Stomach (tissue), 4 donors: Measurements from ENCODE around the gene BRD3.

Source experiments
- POLR2A ChIP-seq, 4 donors: fragments of 450-650 bp; IDR thresholded peaks; one replicate each; pipeline ENCODE4 v1.6.1; 2016; ENCODE audit warnings: antibody characterized with exemption in 4 of 4, control low read depth in 2 of 4, mild to moderate bottlenecking in 1 of 4, moderate library complexity in 1 of 4
- POLR2AphosphoS5 ChIP-seq, 3 donors: sonication (generic); formaldehyde crosslinking; IDR thresholded peaks; one replicate each; pipeline ENCODE4 v1.6.1; 2016; ENCODE audit warnings: antibody characterized with exemption in 3 of 3
- TF ChIP-seq, protein P1 (sequence below), 7 experiments: fragments of 450-650 bp in 4 of 7; fragments of 200-600 bp in 3 of 7; sonication (generic) in 3 of 7; IDR thresholded peaks; one replicate each; pipeline ENCODE4 v1.5.1; 2016 to 2019; ENCODE audit warnings: antibody characterized with exemption in 7 of 7, control low read depth in 2 of 7, mild to moderate bottlenecking in 1 of 7

GRCh38 chr9:134112561-134112960, 44.7 kb upstream of the BRD3 start:
- no peak for TF ChIP-seq POLR2A (IDR thresholded peaks at IDR 0.05)
- TF ChIP-seq, protein P1, sequence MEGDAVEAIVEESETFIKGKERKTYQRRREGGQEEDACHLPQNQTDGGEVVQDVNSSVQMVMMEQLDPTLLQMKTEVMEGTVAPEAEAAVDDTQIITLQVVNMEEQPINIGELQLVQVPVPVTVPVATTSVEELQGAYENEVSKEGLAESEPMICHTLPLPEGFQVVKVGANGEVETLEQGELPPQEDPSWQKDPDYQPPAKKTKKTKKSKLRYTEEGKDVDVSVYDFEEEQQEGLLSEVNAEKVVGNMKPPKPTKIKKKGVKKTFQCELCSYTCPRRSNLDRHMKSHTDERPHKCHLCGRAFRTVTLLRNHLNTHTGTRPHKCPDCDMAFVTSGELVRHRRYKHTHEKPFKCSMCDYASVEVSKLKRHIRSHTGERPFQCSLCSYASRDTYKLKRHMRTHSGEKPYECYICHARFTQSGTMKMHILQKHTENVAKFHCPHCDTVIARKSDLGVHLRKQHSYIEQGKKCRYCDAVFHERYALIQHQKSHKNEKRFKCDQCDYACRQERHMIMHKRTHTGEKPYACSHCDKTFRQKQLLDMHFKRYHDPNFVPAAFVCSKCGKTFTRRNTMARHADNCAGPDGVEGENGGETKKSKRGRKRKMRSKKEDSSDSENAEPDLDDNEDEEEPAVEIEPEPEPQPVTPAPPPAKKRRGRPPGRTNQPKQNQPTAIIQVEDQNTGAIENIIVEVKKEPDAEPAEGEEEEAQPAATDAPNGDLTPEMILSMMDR (IDR thresholded peaks at IDR 0.05), result no peak
- no peak for TF ChIP-seq POLR2AphosphoS5 (IDR thresholded peaks at IDR 0.05)
